Sigmoid colon (tissue), 4 donors: ENCODE data around the gene CSTPP1.

Experiments
- EP300 ChIP-seq, 4 donors: sonication (generic); formaldehyde crosslinking; IDR thresholded peaks; one replicate each; pipeline ENCODE4 v1.6.1; 2017; ENCODE audit warnings: antibody characterized with exemption in 4 of 4
- POLR2A ChIP-seq, 2 donors: fragments of 450-650 bp; IDR thresholded peaks; one replicate each; pipeline ENCODE4 v1.6.1; 2016; ENCODE audit warnings: antibody characterized with exemption in 2 of 2, mild to moderate bottlenecking in 2 of 2, moderate library complexity in 2 of 2
- POLR2AphosphoS5 ChIP-seq, 4 donors: sonication (generic); formaldehyde crosslinking; IDR thresholded peaks; one replicate each; pipeline ENCODE4 v1.6.1; 2017; ENCODE audit warnings: antibody characterized with exemption in 4 of 4
- TF ChIP-seq, protein P1 (sequence below), 4 experiments: fragments of 450-650 bp in 3 of 4; fragments of 200-600 bp in 1 of 4; IDR thresholded peaks; one replicate each; pipeline ENCODE4 v1.5.1; 2016 to 2019; ENCODE audit warnings: antibody characterized with exemption in 4 of 4, mild to moderate bottlenecking in 3 of 4, moderate library complexity in 2 of 4

- TF ChIP-seq, protein P1, sequence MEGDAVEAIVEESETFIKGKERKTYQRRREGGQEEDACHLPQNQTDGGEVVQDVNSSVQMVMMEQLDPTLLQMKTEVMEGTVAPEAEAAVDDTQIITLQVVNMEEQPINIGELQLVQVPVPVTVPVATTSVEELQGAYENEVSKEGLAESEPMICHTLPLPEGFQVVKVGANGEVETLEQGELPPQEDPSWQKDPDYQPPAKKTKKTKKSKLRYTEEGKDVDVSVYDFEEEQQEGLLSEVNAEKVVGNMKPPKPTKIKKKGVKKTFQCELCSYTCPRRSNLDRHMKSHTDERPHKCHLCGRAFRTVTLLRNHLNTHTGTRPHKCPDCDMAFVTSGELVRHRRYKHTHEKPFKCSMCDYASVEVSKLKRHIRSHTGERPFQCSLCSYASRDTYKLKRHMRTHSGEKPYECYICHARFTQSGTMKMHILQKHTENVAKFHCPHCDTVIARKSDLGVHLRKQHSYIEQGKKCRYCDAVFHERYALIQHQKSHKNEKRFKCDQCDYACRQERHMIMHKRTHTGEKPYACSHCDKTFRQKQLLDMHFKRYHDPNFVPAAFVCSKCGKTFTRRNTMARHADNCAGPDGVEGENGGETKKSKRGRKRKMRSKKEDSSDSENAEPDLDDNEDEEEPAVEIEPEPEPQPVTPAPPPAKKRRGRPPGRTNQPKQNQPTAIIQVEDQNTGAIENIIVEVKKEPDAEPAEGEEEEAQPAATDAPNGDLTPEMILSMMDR (IDR thresholded peaks at IDR 0.05) = no peak
- no peak for TF ChIP-seq EP300 (IDR thresholded peaks at IDR 0.05)
- TF ChIP-seq POLR2A (IDR thresholded peaks at IDR 0.05) = no peak
- TF ChIP-seq POLR2AphosphoS5 (IDR thresholded peaks at IDR 0.05) = no peak
Observed at GRCh38 chr11:47207459-47207858, 270.9 kb downstream of the CSTPP1 start.
